NCI-H187 (cell line): ENCODE measurements around the gene FYCO1.
"Not testable (repeated sequence)": the region's sequence is repeated elsewhere in the genome, so short reads cannot be mapped to it uniquely, and the experiment has no call there.

Experiments
- DNase-seq, 2 experiments: peaks; one replicate each; lab custom pipeline; 2025; lab: John Stamatoyannopoulos, UW

The FYCO1 gene

DNA sequence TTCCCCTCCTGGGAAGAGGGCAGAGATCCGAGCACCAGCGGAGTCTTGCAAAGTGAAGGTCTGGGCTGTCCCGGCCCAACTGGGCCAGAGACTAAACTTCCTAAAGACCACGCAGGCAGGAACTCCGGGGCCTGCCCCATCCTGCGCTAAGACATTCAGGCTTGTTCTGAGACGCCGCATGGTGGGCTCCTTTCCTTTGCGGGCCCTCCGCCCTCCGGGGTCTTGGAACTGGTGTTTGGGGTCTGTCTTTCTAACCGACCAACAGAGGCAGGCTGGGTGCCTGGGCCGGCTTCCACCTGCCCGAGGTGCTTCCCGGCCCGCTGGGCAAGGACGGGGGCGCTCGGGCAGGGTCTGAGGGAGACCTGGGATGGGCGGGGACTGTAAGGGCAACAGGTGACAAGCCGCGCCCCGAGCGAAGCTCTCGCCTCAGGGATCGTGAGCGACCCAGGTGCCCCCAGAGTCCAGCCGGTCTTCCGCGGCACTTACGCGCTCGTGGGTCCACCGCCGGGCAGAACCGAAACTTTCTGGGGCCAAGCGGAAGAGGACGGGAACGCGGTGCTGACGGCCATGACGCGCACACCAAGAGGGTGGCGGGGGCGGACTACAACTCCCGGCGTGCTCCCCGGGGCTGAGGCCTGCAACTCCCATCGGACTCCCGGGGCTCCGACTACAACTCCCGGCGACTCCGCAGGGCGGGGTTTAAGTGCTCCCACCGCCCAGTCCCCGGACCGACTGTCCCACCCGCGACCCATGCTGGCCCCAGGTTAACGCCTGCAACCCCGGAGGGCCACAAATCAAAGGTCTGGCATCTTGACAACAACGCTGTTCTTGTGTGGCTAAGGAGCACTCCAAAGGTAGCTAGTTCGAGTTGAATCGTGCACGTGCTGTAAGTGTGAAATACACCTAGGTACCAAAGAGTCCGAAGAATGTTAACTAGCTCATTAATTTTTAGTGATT, at the start of gene FYCO1:
FYCO1 (minus strand) TSS at position 589 of the 957 bp plus-strand sequence. CDS start 10,914 bp downstream, outside the sequence.
- peak; percentile 17 to 49 for DNase-seq

DNA sequence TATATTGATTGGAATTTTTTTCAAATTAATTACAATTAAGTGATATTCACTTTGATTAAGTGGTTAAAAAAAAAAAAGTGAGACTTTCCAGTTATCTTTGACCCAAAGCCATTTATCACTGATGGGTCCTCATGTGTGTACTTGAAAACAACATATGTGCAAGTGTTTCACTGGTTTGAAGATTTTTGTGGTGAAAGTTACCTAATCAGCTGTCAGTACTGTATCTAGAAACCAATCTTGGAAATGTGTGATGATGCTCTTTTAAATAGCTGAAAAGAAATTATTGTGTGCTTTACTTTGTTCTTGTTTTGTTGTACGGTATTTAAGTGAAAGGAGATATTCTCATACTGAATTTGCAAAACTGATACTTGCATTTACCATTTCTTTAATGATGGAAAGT, 43.3 kb upstream of the FYCO1 start:
- no peak for DNase-seq

DNA sequence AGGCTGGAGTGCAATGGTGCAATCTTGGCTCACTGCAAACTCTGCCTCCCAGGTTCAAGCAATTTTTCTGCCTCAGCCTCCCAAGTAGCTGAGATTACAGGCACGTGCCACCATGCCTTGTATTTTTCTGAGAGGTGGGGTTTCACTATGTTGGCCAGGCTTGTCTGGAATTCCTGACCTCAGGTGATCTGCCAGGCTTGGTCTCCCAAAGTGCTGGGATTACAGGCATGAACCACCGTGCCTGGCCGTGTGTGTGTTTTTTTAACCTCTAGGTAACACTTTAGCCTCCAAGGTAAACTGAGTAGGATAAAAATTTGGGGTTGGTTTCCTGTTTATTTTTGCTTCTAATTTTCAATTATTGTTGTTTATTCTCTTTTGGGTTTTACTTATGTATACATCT, 42.4 kb upstream of the FYCO1 start:
- not testable (repeated sequence) for DNase-seq

DNA sequence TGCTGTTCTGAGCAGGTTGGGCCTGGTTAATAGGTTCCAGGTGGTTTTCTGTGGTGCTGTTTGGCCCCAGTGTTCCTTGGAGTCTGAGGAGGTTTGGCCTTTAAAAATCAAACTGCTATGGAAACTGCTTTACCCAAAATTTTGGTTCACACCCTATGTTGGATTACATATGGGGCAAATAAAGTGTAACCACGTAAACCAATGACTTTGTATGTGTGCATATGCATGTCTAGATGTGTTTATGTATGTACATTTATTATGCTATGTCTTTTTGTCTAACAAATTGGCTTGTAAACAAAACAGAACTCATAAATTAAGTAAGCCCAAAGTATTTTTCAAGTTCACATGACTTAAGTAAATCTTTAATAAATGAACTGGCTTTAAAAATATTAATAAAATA, 40.6 kb upstream of the FYCO1 start:
- no peak for DNase-seq

DNA sequence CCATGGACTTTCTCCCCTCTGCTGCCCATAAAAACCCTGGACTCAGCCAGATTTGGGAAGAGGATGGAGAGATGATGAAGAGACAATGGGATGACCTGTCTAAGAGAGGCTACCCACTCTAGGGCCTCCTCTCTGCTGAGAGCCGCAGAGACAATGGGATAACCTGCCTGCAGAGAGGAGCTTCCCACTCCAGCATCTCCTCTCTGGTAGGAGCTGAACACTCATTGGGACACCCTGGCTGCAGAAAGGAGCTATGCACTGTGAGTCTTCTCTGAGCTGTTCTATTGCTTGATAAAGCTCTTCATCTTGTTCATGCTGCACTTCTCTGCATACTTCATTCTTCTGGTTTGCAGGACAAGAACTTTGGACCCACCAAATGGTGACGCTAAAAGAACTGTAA, 36.1 kb upstream of the FYCO1 start:
- DNase-seq: no peak

DNA sequence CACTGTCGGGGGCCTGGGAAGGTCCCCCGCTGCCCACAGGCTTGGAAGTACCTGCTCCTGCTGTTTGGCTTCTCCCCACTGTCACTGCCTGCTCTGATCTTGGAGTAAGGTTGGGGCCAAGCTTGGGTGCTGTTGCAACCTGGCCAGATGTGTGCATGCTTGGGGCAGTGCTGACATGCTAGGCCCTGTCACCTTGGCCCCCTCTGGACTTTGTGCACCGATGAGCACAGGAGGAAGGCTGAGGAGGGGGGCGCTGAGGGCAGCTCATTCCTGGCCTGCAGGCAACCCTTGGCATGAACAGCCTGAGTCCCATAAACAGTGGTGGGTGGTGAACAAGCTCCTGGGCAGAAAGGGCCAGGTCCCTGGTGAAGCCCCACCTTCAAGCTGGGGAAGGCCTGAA, 35.6 kb upstream of the FYCO1 start:
- DNase-seq: no peak

DNA sequence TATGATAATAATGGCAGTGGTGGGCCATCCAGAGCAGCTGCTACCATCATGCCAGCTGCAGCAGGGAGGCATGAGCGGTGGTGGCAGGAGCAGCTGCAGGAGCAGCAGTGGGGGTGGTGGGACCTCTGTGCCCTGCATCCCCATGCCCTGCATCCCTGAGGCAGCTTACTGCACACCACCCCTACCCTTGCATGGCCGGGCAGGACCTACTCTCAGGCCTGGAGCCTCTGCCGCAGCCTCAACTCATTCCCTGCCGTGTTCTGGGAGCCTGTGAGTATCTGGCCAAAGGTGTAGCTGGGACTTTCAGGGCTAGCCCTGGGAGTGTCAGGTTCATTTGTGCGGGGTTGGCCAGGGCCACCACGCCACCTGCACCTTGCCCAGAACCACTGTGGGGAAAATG, 35.0 kb upstream of the FYCO1 start:
- no peak for DNase-seq

DNA sequence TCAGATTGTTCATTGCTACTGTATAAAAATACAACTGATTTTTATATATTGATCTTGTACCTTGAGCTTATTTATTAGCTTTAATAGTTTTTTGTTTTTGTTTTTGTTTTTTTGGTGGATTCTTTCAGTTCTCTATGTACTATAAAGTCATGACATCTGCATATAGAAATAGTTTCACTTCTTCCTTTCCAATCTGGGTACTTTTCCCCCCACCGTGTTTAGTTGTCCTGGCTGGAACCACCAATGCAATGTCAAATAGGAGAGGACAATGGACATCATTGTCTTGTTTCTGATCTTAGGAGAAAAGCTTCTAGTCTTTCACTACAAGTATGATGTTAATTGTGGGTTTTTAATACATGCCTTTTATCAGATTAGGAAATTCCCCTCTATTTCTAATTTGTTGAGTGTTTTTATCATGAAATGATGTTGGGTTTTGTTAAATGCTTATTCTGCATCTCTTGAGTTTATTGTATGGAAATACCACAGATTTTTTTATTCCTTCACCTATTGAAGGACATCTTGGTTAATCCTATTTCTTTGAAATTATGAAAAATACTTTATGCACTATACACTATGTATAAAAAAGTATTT, 34.4 kb upstream of the FYCO1 start:
- no peak for DNase-seq

DNA sequence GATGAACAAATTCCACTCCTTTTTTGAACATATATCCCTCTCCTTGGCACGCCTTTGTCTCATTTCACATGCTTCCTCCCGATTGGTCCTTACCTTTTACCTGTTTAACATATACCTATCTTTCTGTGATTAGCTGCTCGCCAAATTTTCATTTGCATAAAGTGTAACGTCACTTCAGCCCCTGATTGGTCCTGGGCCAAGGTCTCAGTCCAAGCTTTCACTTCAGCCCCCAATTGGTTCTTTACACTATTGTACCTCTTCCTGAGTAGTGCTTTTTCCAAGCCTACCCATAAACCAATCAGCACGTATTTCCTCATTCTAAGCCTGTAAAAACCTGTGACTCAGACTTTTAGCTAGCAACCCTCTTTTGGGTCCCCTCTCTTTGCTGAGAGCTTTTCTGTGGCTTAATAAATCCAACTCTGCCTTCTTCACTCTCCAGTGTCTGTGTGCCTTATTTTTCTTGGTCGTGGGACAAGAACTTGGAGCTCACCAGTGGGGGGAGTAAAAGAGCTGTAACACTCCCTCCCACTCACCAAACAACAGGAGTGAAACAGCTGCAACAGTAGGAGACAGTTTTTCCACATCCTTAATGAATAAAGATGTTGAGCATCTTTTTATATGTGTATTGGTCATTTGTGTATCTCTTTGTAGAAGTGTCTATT, 32.2 kb upstream of the FYCO1 start:
- DNase-seq: no peak

DNA sequence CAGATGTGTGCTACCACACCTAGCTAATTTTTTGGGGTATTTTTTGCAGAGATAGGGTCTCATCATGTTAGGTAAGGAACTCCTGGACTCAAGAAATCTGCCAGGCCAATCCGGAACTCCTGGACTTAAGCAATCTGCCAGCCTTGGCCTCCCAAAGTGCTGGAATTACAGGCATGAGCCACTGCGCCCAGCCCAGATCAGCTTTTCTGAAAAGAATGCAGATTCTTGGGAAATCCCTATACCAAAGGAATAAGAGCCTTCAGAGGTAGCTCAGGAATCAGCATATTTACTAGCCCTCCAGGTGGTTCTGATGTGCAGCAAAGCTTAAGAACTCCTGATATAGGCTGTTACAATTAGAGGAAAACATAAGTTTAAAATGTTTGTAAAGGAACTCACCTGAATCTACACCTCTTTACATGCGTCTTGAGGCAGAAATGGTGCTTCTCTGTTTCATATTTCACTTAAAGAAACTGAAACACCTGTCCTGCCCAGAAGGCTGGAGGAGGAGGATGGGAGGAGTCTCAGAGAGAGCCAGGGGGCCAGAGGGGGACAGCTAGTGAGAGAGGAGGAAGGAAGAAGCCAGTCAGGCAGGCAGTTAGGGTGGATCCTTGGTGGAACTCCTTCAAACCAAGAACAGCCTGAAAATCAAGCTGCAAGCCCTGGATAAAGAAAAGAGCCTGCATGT, 31.5 kb upstream of the FYCO1 start, which contains the start of gene XCR1:
XCR1 (minus strand) TSS at position 463 of the 685 bp plus-strand sequence. CDS start 5,536 bp downstream, outside the sequence.
- no peak for DNase-seq

DNA sequence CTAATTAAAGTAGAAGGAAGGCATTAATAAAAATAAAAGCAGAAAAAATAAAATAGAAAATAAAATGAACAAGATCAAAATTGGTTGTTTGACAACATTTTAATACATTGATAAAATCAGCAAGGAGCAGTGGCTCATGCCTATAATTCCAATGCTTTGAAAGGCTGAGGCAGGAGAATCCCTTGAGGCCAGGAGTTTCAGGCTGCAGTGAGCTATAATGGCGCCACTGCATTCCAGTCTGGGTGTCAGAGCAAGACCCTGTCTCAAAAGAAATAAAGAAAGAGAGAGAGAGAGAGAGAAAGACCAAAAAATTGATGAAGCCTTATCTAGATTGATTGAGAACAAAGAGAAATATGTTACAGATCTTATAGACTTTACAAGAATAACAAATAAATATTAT, 29.5 kb upstream of the FYCO1 start:
- no peak for DNase-seq

DNA sequence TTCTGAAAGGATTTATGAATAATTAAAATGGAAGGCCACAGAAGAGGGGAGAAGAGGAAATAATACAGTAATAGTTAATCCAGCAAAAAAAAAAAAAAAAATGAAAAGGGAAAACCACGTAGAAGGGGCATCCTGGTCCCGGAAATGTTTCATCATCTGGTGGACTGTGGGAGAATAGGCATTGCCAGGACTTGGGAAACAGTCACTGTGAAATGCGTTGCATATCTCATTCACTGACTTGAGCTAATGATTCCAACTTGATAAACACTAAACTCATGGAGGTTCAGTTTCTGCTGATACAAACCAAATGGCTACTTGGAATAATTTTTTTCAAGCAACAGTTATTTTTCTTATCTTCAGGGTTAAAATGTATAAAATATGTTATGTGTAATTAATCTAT, 28.5 kb upstream of the FYCO1 start:
- DNase-seq: no peak

DNA sequence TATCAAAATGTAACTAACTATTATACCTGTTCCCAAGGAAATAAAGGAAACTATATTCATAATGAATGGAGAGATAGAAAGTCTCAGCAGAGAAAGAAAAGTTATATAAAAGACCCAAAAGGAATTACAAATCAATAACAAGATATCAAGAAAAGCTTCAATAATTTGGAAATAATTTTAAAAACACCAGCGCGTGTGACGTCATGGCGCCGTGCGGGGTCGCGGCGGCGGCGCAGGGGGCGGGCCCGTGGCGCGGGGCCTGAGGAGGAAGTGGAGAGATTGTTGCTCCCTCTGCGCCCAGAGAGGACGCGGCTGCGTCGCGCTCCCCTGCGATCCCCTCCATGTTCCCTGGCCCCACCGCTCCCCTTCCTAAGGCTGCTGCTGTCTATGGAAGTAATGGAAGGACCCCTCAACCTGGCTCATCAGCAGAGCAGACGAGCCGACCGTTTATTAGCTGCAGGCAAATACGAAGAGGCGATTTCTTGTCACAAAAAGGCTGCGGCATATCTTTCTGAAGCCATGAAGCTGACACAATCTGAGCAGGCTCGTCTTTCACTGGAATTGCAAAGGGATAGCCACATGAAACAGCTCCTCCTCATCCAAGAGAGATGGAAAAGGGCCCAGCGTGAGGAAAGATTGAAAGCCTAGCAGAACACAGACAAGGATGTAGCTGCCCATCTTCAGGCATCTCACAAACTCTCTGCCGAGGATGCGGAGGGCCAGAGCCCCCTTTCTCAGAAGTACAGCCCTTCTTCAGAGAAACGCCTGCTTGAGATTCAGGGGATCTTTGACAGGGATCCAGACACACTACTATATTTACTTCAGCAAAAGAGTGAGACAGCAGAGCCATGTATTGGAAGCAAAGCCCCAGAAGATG, 27.5 kb upstream of the FYCO1 start:
- no peak for DNase-seq

DNA sequence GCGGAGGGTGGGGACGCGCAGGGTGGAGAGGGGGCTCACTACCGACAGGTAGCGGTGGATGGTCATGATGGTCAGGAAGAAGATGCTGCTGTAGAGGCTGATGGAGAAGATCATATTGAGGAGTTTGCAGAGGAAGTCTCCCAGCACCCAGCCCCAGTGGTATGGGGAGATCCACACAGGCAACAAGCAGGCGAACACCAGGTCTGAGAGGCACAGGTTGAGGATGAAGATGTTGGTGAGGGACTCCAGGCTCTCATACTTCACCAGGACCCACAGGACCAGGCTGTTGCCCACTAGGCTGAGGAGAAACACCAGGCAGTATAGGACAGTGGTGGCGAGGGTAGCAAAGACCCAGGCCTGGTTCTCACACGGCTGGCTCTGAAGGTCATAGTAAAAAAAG, 25.9 kb upstream of the FYCO1 start:
- DNase-seq: no peak

DNA sequence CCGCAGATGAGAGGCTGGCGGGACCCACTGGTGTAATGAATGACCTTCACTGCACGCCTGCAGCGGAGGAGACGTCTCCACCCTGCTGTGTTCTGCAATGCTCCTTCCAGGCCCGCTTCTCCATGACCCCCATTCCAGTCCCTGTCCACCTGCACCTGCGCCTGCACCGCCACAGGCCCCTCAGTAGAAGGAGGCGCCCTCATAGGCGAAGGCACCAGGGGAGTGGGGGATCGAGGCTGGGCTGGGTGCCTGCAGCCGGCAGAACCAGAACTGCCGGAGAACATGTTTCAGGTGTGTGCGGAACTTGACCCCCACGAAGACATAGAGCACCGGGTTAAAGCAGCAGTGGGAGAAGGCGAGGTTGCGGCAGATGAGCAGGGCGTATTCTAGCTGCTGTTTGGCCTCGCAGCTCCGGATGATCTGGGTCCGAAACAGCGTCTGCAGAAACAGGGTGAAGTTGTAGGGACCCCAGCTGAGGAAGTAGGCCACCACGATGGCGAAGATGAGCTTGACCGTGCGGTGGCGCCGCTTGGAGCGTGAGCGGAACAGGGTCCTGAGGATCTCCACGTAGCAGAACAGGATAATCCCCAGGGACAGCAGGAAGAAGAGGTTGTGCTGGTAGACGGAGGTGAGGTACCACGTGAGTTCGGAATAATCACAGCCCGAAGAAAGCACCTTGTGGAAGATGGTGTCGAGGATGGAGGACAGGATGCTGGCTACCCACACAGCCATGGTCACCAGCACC, 25.3 kb upstream of the FYCO1 start:
- no peak for DNase-seq

DNA sequence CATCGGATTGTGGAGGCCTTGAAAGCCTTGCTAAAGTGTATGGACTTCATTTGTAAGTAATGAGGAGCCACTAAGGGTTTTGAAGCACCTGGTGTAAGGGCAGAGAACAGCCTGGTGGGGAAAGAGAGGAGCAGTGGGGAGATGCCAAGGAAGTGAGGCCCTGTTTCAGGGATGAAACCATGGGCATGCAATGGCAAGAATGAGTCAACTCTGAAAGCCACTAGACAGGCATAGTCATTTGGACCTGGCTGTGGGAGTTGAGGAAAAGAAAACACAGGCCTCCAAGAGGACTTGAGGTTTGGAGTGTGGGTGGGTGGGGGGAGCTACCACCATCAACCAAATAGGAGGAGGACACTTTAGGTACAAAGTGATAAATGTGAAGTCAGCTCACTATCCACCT, 24.1 kb upstream of the FYCO1 start:
- no peak for DNase-seq

DNA sequence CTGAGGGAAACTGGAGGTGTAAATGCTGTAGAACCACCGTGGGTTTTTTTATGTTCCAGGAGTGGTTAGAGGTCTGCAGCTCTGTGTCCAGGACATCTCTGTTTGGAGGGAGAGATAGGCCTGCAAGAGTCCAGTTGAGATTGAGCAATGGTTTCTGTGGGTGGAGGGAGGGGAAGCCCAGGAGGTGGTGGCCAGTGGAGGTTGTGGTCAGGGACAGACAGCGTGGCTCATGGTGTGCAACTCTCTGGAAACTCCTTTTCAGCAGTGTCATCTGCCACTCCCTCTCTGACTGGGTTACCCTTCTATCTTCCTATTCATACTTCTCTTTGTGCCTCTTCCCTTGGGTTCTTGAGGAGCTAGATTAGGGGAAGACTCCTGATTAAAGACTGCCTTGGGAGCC, 22.1 kb upstream of the FYCO1 start:
- DNase-seq: no peak

DNA sequence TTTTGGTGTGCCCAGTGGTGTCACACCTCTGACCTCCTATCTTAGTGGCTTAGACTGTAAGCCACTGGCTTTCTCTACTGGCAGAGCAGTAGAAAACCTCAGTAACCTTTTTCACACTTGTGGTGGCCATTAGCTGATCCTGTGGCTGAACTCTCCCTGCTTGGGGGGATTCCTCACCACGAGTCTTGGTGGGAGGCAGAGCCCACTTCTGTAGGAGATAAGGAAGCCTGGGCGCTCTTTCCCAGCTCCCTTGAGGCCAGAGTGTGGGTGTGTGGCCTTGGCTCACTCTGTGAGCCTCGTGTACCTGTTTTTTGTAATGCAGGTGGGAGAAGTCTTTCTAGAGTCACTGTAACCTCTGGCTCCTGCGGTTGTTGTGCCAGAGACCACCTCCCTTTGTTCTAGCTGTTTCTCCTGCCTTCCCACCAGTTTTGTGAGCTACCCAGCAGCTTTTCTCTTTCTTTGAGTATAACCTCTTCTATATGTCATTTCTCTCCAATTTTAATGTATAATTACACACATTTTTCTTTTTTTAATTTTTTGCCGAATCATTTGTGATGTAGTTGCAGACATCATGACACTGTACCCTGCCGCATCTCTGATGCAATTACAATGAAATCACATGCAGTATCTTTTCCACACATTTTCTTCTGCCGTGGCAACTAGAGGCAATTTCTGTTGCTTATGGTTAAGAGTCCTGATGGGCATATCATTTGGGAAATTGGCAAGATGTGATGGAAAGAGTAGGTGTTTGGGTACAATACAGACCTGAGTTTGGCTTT, 17.9 kb upstream of the FYCO1 start:
- DNase-seq: no peak

DNA sequence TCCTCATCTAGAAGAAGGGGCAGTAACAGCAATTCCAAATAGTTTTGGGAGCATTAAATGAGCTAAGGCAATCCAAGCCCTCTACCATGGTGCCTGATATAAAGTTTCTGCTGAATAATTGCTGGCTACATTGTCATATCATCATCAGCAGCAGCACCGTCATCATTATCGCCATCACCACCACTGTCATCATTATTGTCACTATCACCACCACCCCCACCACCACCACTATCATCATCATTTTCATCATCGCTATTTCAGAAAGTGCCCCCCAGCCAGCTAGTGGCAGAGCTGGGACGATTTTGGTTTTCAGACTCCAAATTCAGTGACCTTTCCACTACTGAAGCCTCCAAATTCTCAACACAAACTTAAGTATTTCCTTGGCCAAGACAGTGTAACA, 16.6 kb upstream of the FYCO1 start:
- no peak for DNase-seq
